Natural killer cell (primary cell): ENCODE results near the gene PREP. TPM values are rescaled to one million over a fixed set of nuclear protein-coding genes. Genes with fewer than 3 reads are reported as not detected.

ENCODE experiments used
- ATAC-seq, 3 donors: fragments of 150-1000 bp in 2 of 3; fragments of 200-7000 bp in 1 of 3; cut with Tn5 transposase; 1 replicate in 1 of 3; 2 replicates in 2 of 3; pipeline ENCODE4 v1.10.0; 2021; ENCODE audit warnings: mild to moderate bottlenecking in 2 of 3, moderate library complexity in 2 of 3
- DNase-seq, 2 donors: peaks; one replicate each; pipeline versions ENCODE4 v3.0.0 to v3.0.0-alpha.2; 2013 to 2021; ENCODE audit warnings: mixed read lengths in 1 of 2
- H3K27ac ChIP-seq: one replicate; pipeline ENCODE4 v1.5.1; 2013; ENCODE audit warnings: mild to moderate bottlenecking, low read length
- H3K27me3 ChIP-seq: one replicate; pipeline ENCODE4 v1.6.1; 2013; ENCODE audit warnings: low read length; ENCODE audit not compliant: control insufficient read depth, insufficient read depth
- H3K36me3 ChIP-seq: one replicate; pipeline ENCODE4 v1.6.1; 2013; ENCODE audit warnings: low read length; ENCODE audit not compliant: control insufficient read depth, insufficient read depth
- H3K4me1 ChIP-seq: one replicate; pipeline ENCODE4 v1.6.1; 2013; ENCODE audit warnings: low read length; ENCODE audit not compliant: control insufficient read depth, insufficient read depth
- H3K4me3 ChIP-seq: one replicate; pipeline ENCODE4 v1.5.1; 2013; ENCODE audit warnings: low read length
- H3K9me3 ChIP-seq: one replicate; pipeline ENCODE4 v1.6.1; 2013; ENCODE audit warnings: low read length; ENCODE audit not compliant: control insufficient read depth, insufficient read depth
- H3K27ac Mint-ChIP-seq, 2 donors: one replicate each; pipeline ENCODE4 v1.8.0; 2022; ENCODE audit warnings: mild to moderate bottlenecking in 2 of 2, mixed read lengths in 2 of 2, moderate library complexity in 1 of 2
- H3K27me3 Mint-ChIP-seq, 2 donors: one replicate each; pipeline ENCODE4 v1.8.0; 2022; ENCODE audit warnings: low read depth in 2 of 2, mixed read lengths in 2 of 2
- H3K36me3 Mint-ChIP-seq: one replicate; pipeline ENCODE4 v1.8.0; 2022; ENCODE audit warnings: mixed read lengths
- H3K4me1 Mint-ChIP-seq, 2 donors: one replicate each; pipeline ENCODE4 v1.8.0; 2022; ENCODE audit warnings: mixed read lengths in 2 of 2
- H3K4me3 Mint-ChIP-seq: one replicate; pipeline ENCODE4 v1.8.0; 2022; ENCODE audit warnings: mild to moderate bottlenecking, moderate library complexity, mixed read lengths
- H3K9me3 Mint-ChIP-seq, 2 donors: one replicate each; pipeline ENCODE4 v1.8.0; 2022; ENCODE audit warnings: mixed read lengths in 2 of 2
- WGBS: methylation state at CpG from one replicate; pipeline ENCODE4 v1.1.7; 2013; ENCODE audit warnings: missing lambda C conversion rate; ENCODE audit not compliant: insufficient coverage; 5-methylcytosine and 5-hydroxymethylcytosine counted together
- intact Hi-C: fragments of 100-400 bp; cut with micrococcal nuclease; formaldehyde crosslinking; loops from one replicate; pipeline ENCODE4 v1.14.2; 2022
- total RNA-seq, 4 donors: library from RNA; stranded (reverse); fragments of 120-200 nt in 1 of 4; gene quantifications; one replicate each; pipeline versions ENCODE4 v1.2.3 to v1.2.4, GENCODE V29; 2013 to 2022
- TF ChIP-seq, protein P1 (sequence below): fragments of 200-600 bp; IDR thresholded peaks from one replicate; pipeline ENCODE4 v1.8.0; 2022; ENCODE audit warnings: antibody characterized with exemption

Gene PREP
- total RNA-seq, 3 donors from 2014 or later (not counting 1 experiment from before 2014, with no cell fraction given), result 30.0 to 42.9 (median 37.1) TPM

- ATAC-seq, result no peak
- peaks cover 23% of the 10 kb centered on the region for H3K36me3 ChIP-seq
- no peaks in the 10 kb centered on the region for H3K27me3 ChIP-seq
Observed at GRCh38 chr6:105359419-105360370, 43.2 kb downstream of the PREP start.

DNA sequence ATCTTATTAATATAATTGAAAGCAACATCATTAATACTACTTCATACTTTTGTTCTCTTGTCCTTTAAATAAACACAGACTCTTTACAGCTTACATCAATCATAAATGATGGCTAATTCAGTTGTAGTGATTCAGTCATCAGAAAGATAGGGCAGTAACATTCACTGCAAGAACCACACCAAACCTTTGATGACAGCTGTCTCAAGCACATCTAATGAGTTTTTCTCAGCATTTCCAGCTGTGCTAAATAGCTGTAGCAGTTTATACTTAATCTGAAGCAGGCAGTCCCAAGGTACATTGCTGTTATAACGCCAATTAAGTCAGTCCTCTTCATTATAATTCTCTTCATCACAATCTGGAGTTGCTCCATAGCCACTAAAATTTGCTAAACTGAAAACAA is 45.7 kb downstream of the PREP start:
- peaks cover 25% of the 10 kb centered on the region for H3K36me3 Mint-ChIP-seq
- TF ChIP-seq, protein P1, sequence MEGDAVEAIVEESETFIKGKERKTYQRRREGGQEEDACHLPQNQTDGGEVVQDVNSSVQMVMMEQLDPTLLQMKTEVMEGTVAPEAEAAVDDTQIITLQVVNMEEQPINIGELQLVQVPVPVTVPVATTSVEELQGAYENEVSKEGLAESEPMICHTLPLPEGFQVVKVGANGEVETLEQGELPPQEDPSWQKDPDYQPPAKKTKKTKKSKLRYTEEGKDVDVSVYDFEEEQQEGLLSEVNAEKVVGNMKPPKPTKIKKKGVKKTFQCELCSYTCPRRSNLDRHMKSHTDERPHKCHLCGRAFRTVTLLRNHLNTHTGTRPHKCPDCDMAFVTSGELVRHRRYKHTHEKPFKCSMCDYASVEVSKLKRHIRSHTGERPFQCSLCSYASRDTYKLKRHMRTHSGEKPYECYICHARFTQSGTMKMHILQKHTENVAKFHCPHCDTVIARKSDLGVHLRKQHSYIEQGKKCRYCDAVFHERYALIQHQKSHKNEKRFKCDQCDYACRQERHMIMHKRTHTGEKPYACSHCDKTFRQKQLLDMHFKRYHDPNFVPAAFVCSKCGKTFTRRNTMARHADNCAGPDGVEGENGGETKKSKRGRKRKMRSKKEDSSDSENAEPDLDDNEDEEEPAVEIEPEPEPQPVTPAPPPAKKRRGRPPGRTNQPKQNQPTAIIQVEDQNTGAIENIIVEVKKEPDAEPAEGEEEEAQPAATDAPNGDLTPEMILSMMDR, result no peak
- H3K36me3 ChIP-seq, result peaks cover 19% of the 10 kb centered on the region
- DNase-seq (no peak), ATAC-seq (no peak)
- no peaks in the 10 kb centered on the region for H3K9me3 ChIP-seq
- no peak overlapping the region for H3K4me3 ChIP-seq
- intact Hi-C loops, result no loop called here
- H3K27ac Mint-ChIP-seq, result no peak overlapping the region
- no peaks in the 10 kb centered on the region for H3K27me3 Mint-ChIP-seq
- H3K27me3 ChIP-seq, result no peaks in the 10 kb centered on the region
- no peaks in the 10 kb centered on the region for H3K9me3 Mint-ChIP-seq
- H3K4me1 Mint-ChIP-seq, result peaks cover 6 to 10% of the 10 kb centered on the region in 2 donors
- H3K27ac ChIP-seq, result no peak overlapping the region
- WGBS, result 95% methylated on average over 1 of the region's 1 CpG
- no peak overlapping the region for H3K4me3 Mint-ChIP-seq
- H3K4me1 ChIP-seq, result no peaks in the 10 kb centered on the region

More at GRCh38 chr6:105359419-105360370, 43.2 kb downstream of the PREP start:
- WGBS, result 91% methylated on average over 10 of the region's 10 CpGs
- Histone ChIP-seq H3K4me3 (no peak overlapping the region), H3K27ac (no peak overlapping the region), H3K4me1 (peaks cover 13% of the 10 kb centered on the region), H3K9me3 (no peaks in the 10 kb centered on the region)
- peaks cover 28 to 30% of the 10 kb centered on the region in 2 donors for H3K4me1 Mint-ChIP-seq
- no peaks in the 10 kb centered on the region for H3K27me3 Mint-ChIP-seq
- intact Hi-C loops, result no loop called here
- TF ChIP-seq, protein P1, result no peak
- no peaks in the 10 kb centered on the region for H3K9me3 Mint-ChIP-seq
- H3K36me3 Mint-ChIP-seq, result peaks cover 18% of the 10 kb centered on the region
- DNase-seq, result no peak
- no peak overlapping the region for H3K27ac Mint-ChIP-seq
- no peak overlapping the region for H3K4me3 Mint-ChIP-seq

GRCh38 chr6:105352037-105352617 is 50.8 kb downstream of the PREP start:
- Histone ChIP-seq H3K4me3 (no peak overlapping the region), H3K9me3 (no peaks in the 10 kb centered on the region), H3K27me3 (no peaks in the 10 kb centered on the region), H3K4me1 (no peaks in the 10 kb centered on the region), H3K36me3 (peaks cover 37% of the 10 kb centered on the region), H3K27ac (no peak overlapping the region)
- intact Hi-C loops, result no loop called here
- DNase-seq (no peak), ATAC-seq (no peak)
- H3K36me3 Mint-ChIP-seq, result peaks cover 33% of the 10 kb centered on the region
- TF ChIP-seq, protein P1, result no peak
- no peaks in the 10 kb centered on the region for H3K4me1 Mint-ChIP-seq
- H3K4me3 Mint-ChIP-seq, result no peak overlapping the region
- no peaks in the 10 kb centered on the region for H3K9me3 Mint-ChIP-seq
- WGBS, result 100% methylated on average over 3 of the region's 4 CpGs
- no peaks in the 10 kb centered on the region for H3K27me3 Mint-ChIP-seq
- H3K27ac Mint-ChIP-seq, result no peak overlapping the region
